IPS DF 4.7 (cell line): Measurements from ENCODE around the gene HLA-DRB5.
"Not testable (repeated sequence)": the region's sequence is repeated elsewhere in the genome, so short reads cannot be mapped to it uniquely, and the experiment has no call there.

ENCODE experiments used
- DNase-seq: peaks from one replicate; pipeline ENCODE4 v3.0.0-alpha.2; 2013; ENCODE audit warnings: low spot score; ENCODE audit errors: extremely low read depth

Gene HLA-DRB5

DNA sequence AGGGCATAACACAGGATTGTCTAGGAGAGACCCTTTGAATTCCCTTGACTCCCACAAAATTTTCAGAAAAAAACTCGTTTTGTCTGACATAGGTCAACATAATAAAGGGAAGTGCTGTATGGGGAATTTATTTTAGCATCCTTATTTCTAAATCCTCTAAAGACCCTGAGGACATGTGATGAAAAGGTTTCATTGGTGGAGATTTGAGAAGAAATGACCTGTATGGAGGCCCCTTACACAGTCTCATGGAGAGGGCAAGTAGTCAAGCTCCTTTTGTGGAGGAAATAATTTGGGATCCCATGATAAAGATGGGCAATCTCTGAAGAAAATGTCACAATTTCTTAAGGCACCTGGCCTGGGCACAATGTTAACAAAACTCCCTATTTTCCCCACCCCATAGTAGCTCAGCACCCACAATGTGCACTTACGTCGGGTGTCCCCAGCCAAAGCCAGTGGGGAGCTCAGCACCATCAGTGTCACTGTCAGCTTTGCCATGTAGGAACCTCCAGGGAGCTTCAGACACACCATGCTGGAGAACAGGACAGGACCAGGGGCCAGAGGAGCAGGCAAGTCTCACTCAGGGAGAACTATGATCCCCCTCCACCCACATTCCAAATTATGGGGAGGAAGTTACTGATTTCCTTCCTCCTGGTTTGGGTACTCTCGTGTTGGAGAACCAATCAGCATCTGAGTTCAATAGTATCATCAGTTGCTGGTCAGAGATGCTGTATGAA lies at the start of gene HLA-DRB5:
Gene HLA-DRB5 (minus strand): TSS at position 591 of the 734 bp plus-strand sequence. CDS start 63 bp downstream, at position 528.
- DNase-seq = no peak

GRCh38 chr6:32578962-32579361 lies 48.9 kb upstream of the HLA-DRB5 start:
- peak; percentile 22 for DNase-seq

DNA sequence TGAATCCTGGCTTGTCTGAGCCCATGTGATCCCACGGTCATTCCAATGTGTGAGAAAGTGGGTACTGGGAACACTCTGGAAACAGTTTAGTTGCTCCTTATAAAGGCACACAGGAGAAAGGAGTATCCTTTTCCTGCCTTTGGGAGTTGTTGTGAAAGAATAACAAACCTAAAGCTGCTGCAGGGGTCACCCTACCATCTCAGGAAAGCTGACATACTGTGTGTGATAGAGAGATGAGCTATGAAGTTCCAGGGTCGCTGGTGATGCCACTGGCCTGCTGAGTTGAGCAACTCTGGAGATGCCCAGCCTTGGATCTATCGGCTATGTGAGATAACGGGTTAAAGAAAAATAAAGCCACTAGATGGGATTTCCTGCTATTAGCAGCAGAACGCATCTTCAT lies 47.4 kb upstream of the HLA-DRB5 start:
- DNase-seq = not testable (repeated sequence)

- DNase-seq = no peak
Measured at GRCh38 chr6:32576250-32576649, 46.2 kb upstream of the HLA-DRB5 start.

DNA sequence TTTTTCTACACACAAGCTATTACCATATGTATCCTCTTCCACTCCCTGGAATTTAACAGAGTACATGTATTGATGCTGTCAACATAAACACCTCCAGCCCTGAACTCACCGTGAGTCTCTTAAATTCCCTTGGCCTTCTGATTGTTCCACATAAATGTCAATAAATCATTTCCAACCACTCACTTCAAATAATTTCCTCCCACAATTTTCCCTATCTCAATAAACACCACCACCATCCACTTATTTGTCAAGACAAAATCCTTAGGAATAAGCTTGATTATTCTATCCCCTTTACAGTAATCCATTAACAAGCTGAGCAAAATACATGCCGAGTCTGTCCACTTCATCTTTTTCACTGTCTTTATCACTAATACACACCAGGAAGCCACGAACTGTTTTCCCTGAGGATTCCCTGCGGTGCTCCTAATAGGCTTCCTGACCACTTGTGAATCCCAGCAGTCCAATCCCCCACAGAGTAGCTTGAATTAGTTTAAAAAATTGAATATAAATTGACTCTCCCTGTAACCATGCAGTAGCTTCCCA lies 40.3 kb upstream of the HLA-DRB5 start:
- no peak for DNase-seq

DNA sequence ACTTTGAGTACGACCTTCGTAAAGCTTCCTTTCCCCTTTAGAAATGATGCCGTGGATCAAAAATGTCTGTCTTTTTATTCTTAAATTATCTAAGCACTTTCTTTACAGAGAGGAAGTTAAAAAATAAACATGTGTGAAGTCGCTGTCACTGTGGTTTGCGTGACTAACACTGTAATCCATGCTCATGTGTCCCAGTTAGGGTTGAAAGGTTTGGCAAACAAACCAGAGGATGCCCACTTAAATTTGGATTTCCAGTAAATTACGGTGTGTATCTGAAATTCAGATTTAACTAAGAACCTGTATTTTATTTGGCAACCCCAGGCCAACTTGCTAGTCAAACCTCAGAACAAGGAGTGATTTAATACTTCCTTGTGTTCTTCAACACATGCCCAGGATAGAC lies 38.5 kb upstream of the HLA-DRB5 start:
- DNase-seq = no peak

DNA sequence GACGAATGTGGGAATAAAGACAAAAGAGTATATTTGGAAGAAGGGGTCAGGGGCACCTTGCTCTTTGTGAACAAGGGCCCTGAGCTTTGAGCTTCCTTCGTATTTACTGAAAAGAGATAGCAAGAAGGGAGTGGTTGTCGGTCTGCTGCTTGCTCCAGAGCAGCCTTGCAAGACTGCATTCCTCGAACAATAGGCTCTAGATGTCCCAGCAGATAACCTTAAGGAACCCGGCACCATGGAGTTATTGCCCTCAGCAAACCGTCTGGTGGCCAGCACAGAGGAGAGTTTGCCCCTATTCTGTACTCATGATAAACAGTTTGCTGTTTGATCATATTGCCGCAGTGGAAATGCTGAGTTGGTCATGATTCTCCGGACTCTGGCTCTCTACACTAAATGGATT lies 36.9 kb upstream of the HLA-DRB5 start:
- DNase-seq = no peak

GRCh38 chr6:32565511-32565910 lies 35.4 kb upstream of the HLA-DRB5 start:
- no peak for DNase-seq

DNA sequence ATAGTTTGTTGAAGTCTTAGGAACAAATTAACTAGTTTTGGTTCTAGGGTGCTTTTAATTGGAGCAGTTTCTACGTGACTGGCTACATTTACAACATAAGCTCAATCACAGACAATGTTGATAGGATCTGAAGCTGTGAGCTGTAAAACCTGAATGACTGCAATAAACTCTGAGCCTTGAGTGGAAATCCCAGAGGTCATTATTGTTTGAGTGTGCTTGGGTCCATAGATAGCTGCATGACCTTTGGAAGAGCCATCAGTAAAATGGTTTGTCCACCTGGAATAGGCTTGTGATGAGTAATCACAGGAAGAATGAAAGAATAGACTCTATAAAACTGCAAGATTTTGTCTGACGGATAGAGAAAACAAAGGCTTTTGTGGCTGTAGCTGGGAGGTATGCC lies 32.9 kb upstream of the HLA-DRB5 start:
- no peak for DNase-seq

DNA sequence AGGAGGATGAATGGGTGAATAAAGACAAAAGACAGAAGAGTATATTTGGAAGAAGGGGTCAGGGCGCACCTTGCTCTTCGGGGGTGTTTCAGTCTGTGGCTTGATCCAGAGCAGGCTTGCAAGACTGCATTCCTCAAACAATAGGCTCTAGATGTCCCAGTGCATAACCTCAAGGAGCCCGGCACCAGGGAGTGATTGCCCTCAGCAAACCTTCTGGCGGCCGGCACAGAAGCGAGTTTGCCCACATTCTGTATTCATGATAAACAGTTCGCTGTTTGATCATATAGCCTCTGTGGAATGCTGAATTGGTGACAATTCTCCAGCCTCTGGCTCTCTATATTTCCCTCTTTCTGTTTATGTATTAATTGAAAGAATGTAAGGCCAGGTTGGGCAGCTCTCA lies 29.7 kb upstream of the HLA-DRB5 start:
- DNase-seq = no peak

- DNase-seq = no peak
Measured at GRCh38 chr6:32558426-32559057, 28.5 kb upstream of the HLA-DRB5 start.

DNA sequence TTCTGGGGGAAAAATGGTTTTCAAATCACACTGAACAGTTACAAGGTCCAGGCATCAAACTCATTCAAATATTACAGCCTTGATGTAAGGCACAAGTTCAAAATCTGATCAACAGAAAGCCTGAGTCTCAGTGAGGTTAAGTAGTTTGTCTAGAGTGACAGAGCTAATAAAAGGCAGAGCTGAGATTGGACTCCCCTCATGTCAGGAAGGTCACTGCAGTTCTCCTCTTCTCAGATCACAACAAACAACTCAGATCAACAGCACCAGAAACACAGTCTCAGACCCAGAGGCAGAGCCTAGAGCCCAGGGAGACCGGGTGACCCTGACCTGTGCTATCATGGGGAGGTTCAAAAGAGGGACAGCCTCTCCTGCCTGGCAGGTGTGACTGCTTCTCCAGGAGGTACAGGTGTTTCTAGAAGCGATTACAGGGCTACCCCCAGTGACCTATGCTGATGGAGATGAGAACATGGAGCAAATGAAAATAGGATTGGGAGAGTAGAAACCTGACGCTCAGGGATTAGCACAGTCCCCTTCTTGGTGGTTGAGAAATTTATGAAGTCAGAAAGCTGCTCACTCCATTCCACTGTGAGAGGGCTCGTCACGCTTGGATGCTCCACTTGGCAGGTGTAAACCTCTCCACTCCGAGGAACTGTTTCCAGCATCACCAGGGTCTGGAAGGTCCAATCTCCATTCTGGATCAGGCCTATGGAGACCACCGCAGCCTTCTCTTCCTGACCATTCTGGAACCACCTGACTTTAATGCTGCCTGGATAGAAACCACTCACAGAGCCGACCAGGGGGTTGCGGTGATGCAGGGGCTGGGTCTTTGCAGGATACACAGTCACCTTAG lies 24.3 kb upstream of the HLA-DRB5 start:
- DNase-seq = no peak

DNA sequence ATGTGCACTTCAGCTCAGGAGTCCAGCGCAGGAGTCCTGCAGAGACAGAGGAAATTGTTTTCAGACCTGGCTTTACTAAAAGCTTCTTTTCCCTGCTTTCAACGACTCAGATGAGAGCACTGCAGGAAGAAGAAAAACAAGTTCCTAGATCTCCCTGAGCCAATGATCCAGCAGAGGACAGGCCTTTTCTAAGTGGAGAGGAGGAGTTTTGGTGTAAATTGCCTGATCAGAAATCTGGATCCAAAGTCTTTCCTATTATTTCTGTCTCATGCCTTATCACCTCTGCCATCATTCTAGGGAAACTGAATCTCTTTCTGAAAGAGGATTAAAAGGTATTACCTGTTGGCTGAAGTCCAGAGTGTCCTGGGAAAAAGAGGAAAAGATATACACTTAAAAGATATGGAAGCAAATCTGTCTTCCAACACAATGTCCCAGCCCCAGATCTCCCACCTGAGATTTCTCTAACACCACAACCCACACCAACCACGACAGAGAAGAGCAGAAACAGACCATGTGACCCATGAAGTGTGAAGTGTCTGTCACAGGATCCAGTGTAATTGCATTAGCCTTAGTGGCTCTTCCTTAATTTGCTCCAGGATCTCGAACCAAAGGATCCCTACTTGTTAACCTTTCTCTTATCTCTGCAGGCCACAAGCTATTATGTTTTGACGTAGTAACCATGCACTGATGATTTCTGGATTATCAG lies 23.1 kb upstream of the HLA-DRB5 start:
- DNase-seq = no peak

DNA sequence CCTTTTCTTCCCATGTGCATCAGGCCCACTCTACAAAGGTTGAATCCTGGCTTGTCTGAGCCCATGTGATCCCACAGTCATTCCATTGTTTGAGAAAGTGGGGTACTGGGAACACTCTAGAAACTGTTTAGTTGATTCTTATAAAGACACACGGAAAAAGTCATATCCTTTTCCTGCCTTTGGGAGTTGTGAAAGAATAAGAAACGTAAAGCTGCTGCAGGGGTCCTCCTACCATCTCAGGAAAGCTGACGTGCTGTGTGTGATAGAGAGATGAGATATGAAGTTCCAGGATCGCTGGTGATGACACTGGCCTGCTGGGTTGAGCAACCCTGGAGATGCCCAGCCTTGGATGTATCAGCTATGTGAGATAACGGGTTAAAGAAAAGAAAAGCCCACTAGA lies 21.3 kb upstream of the HLA-DRB5 start:
- no peak for DNase-seq

DNA sequence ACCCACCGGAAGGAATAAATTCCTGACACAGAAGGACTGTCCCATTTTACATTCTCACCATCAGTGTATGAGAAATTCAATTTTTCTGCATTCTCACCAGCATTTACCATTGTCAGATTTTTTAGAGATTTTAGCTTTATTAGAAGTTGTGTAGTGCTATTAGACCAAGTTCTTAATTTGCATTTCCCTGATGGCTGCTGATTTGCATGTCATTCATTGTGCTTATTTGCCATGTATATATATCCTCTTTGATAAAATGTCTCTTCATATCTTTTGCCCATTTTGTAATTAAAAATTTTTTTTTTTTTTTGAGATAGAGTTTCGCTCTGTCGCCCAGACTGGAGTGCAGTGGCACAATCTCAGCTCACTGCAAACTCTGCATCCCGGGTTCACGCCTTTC lies 9.8 kb upstream of the HLA-DRB5 start:
- DNase-seq = no peak

DNA sequence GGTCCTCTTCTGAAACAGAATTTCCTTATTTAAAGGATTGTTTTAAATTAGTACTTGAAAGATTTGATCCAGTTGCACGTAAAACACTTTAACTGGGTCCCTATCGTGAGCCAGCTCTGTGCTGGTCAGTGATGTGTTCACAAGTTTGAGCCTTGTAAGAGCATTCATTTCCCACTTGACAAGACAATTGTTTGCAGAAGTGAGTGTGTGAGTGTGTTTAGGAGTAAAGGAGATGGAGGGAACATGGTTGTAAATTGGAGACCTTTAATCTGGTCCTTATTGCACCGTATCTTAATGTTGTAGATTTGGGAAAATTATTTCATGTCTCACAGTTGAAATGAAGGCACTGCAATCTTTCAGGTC lies 325 bp upstream of the HLA-DRB5 start:
- not testable (repeated sequence) for DNase-seq

GRCh38 chr6:32522302-32523047 lies 7.6 kb downstream of the HLA-DRB5 start:
- no peak for DNase-seq

- no peak for DNase-seq
Measured at GRCh38 chr6:32519910-32520258, 10.2 kb downstream of the HLA-DRB5 start.

DNA sequence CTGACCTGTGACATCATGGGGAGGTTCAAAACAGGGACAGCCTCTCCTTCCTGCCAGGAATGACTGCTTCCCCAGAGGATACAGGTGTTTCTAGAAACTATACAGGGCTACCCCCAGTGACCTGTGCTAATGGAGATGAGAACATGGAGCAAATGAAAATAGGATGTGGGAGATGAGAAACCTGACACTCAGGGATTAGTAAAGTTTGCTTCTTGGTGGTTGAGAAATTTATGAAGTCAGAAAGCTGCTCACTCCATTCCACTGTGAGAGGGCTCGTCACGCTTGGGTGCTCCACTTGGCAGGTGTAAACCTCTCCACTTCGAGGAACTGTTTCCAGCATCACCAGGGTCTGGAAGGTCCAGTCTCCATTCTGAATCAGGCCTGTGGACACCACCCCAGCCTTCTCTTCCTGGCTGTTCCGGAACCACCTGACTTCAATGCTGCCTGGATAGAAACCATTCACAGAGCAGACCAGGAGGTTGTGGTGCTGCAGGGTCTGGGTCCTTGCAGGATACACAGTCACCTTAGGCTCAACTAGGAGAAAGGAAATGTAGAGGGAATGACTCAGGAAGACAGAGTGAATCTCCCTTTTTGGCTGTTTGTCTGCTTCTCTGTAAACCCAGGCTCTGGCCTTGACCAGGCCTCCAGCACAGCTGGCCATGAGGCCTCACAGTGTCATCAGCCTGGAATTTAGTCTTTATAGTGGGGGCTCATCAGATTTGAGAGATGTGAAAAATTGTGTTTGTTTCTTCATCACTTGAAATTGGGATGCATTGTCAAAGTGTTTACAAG lies 10.8 kb downstream of the HLA-DRB5 start:
- DNase-seq = no peak
